Adrenal gland (tissue), 5 donors: ENCODE data around the gene PM20D1.

Experiments
- CTCF ChIP-seq, 6 experiments: fragments of 450-650 bp in 4 of 6; fragments of 200-600 bp in 2 of 6; sonication (generic) in 1 of 6; IDR thresholded peaks; 1 replicate in 5 of 6; 2 replicates in 1 of 6; pipeline versions ENCODE4 v1.5.1 to v1.8.0; 2016 to 2021; ENCODE audit warnings: antibody characterized with exemption in 6 of 6, mild to moderate bottlenecking in 2 of 6, moderate library complexity in 1 of 6
- POLR2A ChIP-seq, 2 donors: fragments of 450-650 bp; IDR thresholded peaks; one replicate each; pipeline ENCODE4 v1.6.1; 2017; ENCODE audit warnings: antibody characterized with exemption in 2 of 2, mild to moderate bottlenecking in 2 of 2, moderate library complexity in 1 of 2
- donor health status: DM: no; HTN: no; CAD: no.

GRCh38 chr1:205856433-205856832 lies 6.5 kb upstream of the PM20D1 start:
- no peak for TF ChIP-seq CTCF (IDR thresholded peaks at IDR 0.05)
- no peak for TF ChIP-seq POLR2A (IDR thresholded peaks at IDR 0.05)
